Measurements from ENCODE around the gene TKFC.

TKFC gene

DNA sequence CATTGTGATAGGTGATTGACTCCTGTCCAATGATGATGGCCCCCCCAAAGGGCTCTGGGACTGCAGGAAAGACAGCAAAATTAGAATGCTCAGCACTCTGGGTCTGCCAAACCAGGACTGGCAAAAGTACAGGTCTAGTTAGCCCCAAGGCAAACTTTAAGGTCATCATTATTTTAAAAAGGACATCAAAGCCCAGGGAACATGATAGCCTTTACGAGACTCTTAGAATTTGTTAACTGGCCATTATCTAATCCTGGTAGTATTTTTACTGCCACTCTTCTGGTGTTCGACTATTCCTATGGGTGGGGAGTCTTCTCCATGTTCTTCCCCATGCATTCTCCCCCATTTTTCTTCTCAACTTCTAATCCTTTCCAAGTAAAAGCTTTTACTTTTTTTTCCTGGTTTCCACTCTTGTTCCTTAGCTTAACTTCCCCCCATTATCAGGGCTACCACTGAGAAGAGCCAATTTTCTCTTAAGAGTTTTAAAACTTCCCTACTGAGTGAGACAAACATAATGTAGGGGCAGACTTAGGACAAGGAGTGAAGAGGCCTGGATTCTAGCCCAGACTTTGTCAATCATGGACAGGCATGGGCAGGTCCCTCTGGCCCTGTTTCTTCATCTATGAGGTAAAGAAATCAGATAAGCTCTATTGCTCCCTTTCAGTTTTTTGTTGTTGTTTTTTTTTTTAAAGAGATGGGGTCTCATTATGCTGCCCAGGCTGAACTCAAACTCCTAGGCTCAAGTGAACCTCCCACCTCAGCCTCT, 7.2 kb upstream of the TKFC start:
- no peak for DNase-seq

DNA sequence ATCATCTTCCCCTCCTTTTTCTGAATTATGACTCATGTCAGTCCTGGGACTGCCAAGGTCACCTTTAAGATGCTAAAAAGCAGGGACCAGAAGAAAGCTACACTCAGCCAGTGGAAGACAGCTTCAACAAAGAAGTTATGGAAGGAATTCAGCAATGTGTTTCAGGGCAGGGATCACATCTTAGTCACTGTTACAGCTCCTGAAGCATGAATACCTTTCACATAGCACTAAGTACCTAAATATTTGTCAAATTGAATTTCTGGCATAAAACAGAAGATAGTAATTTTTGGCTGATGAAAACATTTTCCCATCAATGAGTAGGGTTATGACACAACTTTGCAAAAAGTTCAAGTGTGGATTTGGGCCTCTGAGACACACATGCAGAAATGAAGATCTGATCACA, 5.4 kb upstream of the TKFC start:
- DNase-seq: no peak

DNA sequence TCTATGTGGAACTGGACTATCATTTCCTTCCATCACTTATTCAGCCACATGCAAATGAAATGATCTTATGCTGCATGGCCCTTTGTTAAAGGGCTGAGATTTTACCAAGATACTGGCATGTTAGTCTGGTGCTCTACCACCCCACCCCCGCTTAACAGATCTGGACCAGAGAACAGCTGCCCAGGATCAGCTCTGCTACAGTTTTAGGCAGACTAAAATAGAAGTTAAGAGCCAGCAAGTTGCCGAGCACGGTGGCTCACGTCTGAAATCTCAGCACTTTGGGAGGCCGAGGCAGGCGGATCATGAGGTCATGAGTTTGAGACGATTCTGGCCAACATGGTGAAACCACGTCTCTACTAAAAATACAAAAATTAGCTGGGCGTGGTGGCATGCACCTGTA, 4.7 kb upstream of the TKFC start:
- DNase-seq: no peak

DNA sequence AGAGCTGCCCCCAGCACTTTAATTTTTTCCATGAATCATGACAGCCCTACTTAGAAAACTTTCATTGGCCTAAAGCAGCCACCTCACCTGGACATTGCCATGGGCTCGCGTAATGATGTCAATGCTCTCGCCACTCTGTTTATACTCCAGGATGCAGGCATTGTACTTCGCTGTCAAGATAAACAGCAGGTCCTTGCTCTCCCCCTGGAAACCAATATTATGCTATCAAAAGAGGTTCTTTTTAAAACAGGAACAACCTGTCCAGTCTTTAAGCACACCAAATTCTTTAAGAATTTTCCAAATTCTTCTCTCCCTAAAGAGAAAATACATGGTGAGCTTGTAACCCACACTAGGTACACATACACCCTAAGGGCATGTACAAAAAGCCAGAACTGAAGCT, 3.2 kb upstream of the TKFC start:
- no peak for DNase-seq

DNA sequence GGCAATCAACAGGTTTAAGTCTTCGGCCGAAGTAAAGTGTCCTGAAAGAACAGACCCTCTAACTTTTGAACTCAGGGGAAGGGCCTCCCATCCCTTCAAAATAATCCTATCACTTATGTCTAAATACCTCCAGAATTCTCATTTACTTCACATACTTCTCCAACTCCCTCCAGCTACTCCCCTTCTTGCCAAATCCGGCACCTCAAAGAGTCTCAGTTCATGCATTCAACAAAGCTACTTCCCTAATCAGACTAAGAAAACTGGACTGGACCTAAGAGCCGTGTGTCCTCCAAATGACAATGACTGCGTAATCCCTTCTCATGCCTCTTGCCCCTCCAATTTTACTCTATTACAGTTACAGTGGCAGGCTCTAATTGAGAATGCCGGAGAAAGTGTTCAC, 1.4 kb upstream of the TKFC start:
- DNase-seq: peak; percentile 63

DNA sequence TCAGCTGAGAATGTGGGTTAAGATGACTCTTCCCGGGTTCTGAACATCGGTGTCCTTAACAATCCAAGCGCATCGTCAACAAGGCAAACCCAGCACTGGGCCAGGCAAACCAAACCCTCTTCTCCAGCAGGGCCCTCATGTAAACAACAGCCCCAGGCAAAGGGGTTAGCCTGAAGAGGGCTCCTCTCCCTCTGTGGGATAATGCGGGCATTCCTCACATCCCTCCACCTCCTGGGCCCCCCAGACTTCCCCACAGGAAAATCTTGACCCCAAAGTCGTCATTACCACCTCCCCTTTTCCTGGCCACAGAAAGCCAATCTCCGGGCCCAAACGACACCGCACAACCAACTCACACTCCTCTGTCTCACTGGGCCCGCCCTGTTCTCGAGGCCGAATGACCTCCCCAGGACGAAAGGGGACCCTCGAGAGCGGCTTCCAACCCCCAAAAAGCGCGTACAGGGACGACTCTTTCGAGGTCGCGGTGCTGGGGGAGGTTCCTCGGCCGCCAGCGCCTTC, 689 bp upstream of the TKFC start:
- no peak for DNase-seq

DNA sequence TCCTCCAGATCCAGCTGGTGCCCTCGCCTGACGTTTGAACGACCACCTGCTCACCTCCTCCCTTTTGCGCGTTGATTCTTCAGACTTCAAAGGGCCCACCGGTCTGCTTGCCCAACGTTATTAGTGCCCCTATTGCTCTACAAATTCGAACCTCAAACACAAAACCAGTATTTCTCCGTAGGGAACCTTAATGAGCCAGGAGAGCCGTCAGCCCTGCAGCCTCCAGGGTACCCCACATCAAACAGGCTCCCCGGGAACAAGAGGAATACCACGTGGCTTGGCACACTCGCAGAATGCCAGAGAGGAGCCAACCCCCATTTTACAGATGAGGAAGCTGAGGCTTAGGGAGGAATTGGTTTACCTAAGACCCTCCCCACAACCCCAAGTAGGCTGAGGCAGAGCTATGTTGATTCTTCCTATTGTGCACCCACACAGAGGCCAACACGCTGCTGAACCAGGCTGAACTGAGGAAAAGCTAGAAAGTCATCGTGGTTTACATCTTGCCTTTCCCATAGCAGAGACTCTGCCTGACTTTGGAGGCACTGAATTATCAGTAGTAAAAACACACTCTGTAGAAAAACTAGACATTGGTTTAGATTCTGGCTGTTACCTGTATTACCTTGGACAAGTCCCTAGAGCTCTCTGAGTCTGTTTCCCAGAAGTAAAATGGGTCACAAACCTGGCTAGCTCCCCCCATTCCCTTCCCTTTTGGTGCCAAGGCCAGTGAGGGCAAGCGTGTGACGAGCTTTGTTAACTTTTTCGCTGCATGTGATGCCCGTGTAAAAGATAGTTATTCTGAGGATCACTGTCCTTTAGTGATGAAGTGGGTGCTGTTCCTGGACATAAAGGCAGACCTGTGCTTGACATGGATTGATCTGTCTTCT, 764 bp downstream of the TKFC start:
- no peak for DNase-seq

DNA sequence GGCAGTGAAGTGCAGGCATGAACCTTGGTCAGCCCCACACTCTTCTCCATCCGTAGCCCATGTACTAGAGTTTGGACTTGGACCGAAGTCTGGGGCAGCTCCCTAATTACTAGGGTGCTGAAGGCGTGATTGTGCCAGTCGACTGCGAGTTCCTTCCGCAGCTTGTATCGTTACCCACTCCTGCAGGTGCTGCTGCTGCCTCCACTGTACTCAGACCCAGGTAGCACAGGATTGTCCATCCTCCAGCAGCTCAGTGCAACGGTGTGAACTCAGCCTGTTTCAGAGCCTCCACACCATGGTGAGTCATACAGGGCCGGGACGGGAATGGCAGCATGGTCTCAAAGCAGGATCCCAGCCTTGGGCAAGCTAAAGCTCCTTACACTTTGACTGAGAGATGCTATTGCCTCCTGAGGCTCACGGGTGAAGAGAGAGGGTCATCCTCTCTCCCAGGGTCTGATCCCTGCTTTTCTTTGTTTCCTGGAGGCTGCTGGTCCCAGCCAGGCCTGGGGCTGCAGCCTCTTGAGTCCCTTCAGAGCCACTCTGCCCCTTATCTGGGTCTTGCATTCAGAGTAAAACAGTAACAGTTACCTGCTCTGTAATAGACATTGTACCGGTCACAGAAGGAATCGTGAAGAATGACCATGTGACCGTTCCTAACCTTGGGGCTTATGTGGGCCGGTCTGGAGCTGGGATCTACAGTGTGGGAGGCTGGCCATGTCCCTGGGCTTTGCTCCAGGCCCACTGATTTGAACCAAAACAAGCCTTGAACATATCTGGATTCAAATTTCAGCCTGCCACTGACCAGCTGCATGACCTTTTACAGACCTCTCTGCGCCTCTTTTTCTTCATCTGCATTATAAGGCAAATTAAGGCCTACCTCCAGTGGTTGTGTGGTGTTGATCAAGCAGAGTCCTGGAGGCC, 1.7 kb downstream of the TKFC start:
- no peak for DNase-seq

DNA sequence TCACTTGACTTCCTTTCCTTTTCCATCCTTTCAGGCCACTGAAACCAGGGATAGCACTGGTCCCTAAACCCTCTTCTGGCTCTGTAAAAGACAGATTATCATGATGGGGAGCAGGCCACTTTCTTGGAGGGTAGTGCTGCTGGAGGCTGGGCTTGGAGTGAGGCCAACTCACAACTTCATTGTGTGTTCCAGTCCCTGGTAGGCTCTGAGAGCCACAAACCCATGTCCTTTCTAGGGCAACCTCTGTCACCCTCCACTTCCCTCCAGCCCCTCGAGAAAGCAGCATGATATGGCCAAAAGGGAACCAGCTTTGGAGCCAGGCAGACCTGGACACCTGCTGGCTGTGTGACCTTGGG, 2.3 kb downstream of the TKFC start:
- no peak for DNase-seq

DNA sequence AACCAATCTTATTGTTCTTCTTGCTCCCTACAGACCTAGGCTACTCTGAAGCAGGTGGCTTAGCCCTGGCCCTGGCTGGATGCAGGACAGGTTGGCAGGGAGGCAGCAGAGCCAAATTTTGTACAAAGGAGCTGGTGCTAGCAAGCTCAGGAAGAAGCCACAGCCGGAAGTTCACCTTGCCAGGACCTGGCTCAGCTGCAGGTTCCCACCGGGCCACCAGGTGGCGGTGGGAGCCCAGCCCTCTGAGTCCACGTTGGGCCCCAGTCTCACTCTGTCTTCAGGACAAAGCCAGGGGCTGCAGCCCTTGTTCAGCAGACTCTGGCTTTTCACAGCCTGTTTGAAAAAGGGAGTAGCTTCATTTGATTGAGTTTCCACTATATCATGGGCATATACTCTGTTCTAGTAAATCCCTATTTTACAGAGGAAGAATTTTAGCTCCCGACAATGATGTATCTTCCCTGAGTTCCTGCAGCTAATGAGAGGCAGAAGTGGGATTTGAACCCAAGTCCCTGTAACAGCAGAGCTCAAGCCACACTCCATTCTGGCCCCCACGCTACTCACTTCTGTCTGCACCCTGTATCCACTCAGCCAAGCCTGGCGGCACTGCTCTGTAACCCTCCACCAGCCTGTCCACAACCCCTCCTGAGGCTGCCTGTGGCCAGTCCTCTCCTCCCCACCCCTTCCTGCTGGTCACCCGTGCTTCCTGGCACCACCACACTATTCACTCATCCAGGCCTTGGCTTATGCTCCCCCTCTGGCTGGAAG, 3.3 kb downstream of the TKFC start:
- DNase-seq: peak; percentile 83

DNA sequence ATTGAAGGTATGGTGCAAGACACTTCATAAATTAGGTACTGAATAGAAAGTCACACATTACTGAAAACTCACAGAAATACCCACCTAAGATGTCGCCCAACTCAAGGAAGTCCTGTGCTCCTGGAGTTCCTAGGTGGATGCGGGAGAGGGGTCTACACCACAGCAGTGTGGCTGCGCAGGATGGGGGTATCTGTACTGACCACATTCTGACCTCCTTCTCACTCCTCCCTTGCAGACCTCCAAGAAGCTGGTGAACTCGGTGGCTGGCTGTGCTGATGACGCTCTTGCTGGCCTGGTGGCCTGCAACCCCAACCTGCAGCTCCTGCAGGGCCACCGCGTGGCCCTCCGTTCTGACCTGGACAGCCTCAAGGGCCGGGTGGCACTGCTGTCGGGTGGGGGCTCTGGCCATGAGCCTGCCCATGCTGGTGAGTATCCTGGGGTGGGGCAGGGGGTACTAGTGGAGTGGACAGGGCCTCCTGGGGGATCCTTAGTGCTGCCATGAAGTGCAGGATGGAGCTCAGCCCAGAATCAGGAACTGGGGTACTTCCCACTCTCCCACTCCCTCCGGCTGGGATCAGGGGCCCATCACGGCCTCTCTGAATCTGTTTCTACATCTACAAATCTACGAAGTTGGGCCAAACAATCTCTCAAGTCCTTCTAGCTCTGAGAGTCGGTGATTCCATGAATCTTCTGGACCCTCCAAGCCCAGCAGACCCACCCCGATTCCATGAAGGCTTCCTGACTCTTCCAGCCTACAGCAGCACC, 4.9 kb downstream of the TKFC start:
- DNase-seq: no peak

DNA sequence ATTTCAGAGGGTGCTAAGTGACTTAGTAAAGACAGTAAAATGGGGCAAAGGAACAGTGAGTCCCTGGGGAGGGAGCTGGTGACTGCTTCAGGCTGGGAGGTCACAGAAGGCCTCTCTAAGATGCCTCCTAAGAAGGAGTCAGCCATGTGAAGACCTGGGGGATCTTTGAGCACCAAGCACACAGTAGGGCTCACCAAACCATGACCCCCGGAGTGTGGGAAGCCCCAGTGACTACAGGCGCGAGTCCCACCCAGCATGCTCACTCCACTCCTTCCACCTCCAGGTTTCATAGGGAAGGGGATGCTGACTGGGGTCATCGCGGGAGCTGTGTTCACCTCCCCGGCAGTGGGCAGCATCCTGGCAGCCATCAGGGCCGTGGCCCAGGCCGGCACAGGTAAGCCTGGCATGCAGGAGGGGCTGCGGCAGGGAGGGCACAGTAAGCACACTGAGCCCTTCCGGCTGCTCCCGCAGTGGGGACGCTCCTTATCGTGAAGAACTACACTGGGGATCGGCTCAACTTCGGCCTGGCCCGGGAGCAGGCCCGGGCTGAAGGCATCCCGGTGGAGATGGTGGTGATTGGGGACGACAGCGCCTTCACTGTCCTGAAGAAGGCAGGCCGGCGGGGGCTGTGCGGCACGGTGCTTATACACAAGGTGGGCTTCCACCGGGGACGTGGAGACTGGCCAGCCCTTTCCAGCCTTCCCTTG, 5.9 kb downstream of the TKFC start:
- no peak for DNase-seq

DNA sequence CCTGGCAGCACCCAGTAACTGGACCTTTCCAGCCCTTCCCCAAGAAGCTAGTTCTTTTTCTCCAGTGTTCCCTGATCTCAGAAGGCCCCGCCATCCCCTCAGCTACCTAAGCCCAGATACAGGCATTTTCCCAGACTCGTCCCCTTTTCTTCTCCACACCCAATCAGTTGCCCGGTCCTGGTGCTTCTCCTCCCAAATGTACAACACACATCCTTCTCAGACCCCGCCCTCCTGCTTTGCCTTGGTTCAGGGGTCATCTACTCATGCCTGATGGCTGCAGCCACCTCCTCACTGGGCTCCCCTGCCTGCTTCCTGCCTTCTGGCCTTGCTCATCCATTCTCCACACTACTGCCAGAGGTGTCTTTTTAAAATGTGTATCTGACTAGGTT, 6.5 kb downstream of the TKFC start:
- DNase-seq: no peak

DNA sequence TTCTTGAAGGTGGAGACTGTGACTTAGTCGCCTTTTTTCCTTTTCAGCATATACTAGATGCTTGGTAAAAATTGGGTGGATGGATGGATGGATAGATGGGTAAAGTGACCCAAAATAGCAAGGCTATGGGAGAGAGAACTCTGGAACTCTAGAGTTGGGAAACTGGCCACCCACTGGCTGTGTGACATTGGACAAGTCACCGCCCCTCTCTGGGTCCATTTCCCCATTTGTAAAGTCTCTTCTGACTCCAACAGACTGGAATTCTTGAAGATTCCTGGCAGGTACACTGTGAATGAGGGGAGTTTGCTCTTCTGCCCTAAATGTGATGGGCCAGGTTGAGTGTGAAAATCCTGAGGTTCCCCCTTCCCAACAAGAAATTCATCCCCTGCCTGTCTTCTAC, 8.0 kb downstream of the TKFC start:
- no peak for DNase-seq

DNA sequence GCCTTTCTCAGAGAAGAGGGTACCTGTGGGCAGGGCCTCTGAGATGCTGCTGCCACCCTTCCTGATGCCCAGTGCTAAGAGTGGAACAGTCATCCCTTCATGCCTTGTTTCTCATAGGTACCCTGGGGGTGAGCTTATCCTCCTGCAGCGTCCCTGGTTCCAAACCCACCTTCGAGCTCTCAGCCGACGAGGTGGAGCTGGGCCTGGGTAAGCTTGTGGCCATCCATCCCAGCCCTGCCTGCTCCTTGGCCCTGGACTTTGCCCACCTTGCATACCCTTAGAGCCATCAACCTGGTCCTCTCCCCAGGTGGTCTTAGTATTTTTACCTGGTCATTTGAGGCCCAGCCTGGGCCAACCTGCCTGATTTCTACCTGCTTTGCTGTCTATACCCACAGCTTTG, 8.7 kb downstream of the TKFC start:
- no peak for DNase-seq

DNA sequence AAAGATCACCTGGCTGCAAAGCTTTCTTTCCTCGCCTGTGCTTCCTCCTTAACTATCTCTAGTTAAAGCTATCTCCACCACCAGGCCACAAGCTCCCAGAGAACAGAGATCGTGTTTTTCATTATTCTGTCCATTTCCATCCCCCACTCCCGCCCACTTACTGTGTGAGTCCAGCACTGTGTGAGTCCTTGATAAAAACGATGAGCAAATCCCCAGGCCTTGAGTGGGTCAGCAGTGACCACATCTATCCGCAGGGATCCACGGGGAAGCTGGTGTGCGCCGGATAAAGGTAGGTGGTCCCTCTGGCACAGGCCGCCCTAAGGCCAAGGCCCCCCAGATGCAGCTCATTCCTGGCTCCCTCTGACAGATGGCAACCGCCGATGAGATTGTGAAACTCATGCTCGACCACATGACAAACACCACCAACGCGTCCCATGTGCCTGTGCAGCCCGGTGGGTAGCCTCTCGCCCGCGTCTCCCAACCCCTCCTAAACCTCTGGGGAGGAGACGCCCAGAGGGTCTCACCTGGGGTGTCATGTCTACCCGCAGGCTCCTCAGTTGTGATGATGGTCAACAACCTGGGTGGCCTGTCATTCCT, 9.3 kb downstream of the TKFC start:
- no peak for DNase-seq

DNA sequence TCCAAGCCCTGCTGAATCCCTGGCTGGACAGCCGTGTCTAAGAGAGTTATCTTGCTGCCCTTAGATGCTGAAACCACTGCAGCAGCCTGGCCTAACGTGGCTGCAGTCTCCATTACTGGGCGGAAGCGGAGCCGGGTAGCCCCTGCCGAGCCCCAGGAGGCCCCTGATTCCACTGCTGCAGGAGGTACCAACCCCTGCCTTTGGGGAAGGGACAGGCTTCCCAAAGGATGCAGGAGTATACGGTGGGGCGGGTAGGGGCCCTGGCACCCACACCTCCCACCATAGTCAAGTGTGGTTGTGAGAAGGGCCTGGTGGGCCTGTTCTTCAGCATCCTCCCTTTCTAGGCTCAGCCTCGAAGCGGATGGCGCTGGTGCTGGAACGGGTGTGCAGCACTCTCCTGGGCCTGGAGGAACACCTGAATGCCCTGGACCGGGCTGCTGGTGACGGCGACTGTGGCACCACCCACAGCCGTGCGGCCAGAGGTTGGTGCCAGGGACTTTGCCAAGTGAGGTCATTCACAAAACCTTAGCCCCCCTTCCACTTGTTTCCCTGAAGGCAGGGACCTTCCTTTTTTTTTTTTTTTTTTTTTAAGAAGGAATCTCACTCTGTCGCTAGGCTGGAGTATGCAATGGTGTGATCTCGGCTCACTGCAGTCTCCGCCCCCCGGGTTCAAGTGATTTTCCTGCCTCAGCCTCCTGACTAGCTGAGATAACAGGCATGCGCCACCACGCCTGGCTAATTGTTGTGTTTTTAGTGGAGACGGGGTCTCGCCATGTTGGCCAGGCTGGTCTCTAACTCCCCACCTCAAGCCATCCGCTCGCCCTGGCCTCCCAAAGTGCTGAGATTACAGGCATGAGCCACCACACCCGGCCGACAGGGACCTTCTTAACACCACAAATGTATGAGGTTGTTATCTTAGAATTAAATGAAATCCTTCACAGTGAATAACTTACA, 11.0 kb downstream of the TKFC start:
- no peak for DNase-seq

DNA sequence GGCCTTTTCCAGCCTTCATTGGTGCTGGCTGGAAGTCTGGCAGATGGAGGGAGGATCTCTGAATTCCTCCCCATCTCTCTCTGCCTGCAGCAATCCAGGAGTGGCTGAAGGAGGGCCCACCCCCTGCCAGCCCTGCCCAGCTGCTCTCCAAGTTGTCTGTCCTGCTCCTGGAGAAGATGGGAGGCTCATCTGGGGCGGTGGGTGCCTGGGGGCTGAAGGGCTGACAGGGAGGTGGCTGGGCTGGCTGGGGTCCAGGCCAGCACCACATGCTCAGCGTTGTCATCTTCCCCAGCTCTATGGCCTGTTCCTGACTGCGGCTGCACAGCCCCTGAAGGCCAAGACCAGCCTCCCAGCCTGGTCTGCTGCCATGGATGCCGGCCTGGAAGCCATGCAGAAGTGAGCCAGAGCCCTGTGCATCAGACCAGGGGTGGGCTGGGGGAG, 12.2 kb downstream of the TKFC start:
- no peak for DNase-seq
